Ovary (tissue), 3 donors: ENCODE data around the gene ANKRD31.

ENCODE experiments used
- EP300 ChIP-seq: sonication (generic); formaldehyde crosslinking; IDR thresholded peaks from one replicate; pipeline ENCODE4 v1.6.1; 2017; ENCODE audit warnings: antibody characterized with exemption
- POLR2A ChIP-seq: fragments of 450-650 bp; IDR thresholded peaks from one replicate; pipeline ENCODE4 v1.6.1; 2017; ENCODE audit warnings: antibody characterized with exemption, mild to moderate bottlenecking, moderate library complexity
- TF ChIP-seq, protein P1 (sequence below), 3 donors: fragments of 450-650 bp in 2 of 3; fragments of 200-600 bp in 1 of 3; IDR thresholded peaks; one replicate each; pipeline versions ENCODE4 v1.5.1 to v1.8.0; 2016 to 2022; ENCODE audit warnings: antibody characterized with exemption in 3 of 3, mild to moderate bottlenecking in 1 of 3
- donor health status: DM: no; HTN: no; CAD: no.

DNA sequence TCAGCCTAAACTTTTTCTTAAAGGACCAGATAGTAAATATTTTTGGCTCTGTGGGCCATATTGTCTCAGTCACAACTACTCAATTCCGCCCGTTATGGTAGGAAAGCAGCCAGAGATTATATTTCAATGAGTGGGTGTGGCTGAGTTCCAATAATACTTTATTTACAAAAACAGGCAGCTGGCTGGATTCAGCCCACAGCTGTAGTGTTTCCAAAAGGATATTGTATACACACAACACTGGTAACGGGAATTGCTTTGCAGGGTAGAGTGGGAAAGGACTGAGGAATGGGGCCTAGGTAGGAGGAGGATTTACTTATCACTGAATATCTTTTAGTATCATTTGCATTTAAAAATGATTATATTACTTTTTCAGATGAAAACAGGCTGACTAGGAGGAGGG, 205.3 kb downstream of the ANKRD31 start:
- TF ChIP-seq POLR2A = no peak
- TF ChIP-seq, protein P1, sequence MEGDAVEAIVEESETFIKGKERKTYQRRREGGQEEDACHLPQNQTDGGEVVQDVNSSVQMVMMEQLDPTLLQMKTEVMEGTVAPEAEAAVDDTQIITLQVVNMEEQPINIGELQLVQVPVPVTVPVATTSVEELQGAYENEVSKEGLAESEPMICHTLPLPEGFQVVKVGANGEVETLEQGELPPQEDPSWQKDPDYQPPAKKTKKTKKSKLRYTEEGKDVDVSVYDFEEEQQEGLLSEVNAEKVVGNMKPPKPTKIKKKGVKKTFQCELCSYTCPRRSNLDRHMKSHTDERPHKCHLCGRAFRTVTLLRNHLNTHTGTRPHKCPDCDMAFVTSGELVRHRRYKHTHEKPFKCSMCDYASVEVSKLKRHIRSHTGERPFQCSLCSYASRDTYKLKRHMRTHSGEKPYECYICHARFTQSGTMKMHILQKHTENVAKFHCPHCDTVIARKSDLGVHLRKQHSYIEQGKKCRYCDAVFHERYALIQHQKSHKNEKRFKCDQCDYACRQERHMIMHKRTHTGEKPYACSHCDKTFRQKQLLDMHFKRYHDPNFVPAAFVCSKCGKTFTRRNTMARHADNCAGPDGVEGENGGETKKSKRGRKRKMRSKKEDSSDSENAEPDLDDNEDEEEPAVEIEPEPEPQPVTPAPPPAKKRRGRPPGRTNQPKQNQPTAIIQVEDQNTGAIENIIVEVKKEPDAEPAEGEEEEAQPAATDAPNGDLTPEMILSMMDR (IDR thresholded peaks at IDR 0.05) = no peak
- no peak for TF ChIP-seq EP300
